Dedifferentiated amniotic fluid mesenchymal stem cell (primary cell): ENCODE results near the gene HEPHL1.
"Not testable (repeated sequence)": the region's sequence is repeated elsewhere in the genome, so short reads cannot be mapped to it uniquely, and the experiment has no call there.

Experiments used
- DNase-seq: peaks from one replicate; pipeline ENCODE4 v3.0.0-alpha.2; 2016; ENCODE audit errors: extremely low spot score

HEPHL1 gene

DNA sequence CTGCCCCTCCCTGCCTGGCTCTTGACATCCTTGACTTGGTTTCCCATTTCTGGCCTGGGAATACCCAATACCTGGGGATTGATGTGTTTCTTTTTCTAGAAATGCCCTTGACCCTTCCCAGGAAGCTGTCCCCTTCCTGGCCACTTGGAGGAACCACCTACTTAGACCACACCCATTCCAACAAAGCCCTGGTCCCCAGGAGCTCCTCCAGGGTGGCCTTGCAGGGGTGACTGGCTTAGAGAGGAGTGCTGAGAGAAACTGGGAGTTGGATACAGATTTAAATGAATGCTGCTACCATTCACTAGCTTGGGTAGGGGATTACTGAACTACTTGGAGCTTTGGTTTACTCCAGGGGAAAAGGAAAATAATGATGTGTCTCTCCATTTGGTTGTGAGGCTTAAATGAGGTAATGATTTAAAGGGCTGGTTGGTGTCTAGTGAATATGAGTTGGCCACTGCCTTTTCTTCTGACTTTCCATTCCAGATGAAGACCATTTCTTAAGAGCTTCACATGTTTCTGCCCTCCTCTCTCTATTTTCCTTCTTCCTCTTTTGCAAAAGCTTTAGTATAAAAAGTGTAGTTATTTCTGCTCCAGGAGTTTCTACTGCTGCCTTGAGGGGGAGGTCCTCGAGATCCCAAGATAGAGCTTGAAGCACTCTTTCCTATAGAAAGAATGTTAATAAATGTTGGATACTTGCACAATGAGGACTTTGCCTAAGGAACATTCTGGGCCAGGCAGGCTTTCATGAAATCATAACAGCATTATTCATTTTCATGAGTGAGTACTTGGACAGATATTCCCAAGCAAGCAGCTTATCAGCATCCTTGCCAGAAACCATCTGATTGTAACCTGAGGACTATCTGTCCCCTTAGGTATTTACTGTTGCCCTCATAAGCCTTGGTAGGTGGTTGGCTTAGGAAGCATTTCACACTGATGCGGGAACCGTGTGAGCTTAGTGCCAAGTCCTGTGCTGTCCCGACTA, 129.8 kb downstream of the HEPHL1 start:
- DNase-seq = no peak

DNA sequence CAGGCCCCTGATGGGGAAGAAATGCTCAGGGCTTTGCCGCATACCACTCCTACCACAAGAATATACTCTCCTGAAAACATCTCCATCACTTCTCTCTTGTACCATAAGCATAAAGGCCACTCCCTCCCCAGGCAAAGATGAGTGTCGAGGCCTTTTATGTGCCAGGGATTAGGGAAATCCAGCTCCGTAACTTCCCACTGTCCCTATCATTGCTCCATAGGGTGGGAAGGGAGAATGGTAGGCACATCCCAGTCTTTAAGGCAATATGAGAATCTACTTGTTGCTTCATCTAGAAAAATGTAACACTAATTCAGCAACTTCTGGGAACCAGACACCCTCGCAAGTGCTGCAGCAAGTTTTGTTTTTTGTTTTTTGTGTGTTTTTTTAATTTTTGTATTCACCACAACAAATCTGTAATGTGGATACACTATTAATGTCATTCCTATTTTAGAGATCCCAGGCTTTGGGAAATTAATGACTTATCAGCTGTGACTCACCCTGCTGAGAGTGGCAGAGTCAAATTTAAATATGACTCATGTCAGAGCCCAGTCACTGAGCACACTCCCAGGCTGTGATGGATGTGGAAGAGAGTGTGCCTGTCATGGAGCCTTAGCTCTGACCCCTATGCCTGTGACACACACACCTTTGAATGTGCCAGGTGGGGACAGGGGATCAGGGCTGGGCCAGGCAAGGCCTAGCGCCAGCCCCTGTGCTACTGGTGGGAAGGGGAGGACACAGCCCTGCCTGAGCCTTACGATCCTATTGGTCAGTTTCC, 130.9 kb downstream of the HEPHL1 start:
- peak; percentile 66 for DNase-seq

DNA sequence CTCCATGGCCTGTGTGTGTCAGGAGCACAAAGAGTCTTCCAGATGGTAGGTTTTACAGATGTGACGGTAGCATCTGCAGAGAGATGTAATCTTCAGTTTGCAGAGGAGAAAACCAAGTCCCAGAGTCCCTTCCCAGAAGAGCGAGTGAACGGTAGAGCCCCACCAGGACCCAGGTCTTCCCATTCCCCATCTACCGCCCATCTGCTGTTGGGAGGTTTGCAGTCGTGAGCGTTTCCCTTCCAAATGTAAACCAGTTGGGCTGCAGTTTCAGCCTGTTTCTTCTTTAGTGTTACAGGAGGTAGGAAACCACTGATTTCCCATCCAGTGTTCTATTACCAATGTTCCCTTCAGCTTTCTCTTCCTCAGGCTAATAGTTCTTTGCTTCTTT, 131.5 kb downstream of the HEPHL1 start:
- DNase-seq = no peak

DNA sequence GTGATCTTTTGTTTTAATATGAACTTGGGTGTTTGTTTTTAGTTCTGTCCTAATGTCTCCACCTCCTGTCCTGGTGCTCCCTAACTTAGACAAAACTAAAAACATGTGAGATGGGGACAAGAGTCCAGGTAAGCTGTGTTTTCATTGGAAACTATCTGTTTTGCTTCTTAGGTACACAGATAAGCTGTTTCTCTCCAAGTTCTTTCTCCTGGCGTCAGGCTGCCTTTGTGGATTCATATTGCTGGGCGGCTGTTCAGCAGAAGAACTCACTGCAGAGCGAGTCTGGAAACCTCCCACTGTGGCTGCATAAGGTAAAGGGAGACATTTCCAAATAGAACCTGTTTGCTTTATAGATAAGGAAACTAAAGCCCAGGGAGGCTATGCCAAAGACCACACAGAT, 132.2 kb downstream of the HEPHL1 start:
- no peak for DNase-seq

DNA sequence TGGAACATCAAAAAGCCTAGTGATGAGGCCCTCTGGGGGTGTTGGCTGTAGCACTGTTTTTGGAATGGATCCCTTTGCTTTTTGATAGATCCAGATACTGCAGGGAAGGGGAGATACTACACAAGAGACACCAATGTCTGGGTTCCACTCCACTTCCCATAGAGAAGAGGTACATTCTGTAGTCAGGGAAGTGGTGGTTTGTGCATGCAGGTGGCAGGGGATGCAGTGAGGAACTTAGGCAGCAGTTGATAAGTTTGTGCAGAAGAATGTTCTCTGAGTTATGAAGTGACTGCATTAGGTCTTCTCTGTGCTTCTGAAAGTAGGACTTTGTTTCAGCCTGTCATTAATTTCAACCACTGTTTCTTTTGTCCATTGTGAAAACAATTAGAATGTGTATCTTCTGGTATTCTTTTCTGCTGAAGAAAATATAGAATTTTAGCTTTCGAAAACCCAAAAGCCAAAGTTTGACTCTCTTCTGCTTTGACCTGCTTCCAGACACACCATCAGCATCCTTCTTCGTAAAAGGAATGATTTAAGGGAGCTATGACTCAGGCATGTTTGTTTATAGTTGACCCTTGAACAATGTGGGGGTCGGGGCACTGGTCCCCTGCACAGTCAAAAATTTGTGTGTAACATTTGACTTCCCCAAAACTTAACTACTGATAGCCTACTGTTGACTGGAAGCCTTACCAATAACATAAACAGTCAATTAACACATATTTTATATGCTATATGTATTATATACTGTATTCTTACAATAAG, 133.1 kb downstream of the HEPHL1 start:
- no peak for DNase-seq

DNA sequence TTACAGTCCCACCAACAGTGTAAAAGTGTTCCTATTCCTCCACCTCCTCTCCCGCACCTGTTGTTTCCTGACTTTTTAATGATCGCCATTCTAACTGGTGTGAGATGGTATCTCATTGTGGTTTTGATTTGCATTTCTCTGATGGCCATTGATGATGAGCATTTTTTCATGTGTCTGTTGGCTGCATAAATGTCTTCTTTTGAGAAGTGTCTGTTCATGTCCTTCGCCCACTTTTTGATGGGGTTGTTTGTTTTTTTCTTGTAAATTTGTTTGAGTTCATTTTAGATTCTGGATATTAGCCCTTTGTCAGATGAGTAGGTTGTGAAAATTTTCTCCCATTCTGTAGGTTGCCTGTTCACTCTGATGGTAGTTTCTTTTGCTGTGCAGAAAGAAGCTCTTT, 136.2 kb downstream of the HEPHL1 start:
- DNase-seq = not testable (repeated sequence)
